Measurements from ENCODE around the gene AFG3L2.

The AFG3L2 gene

DNA sequence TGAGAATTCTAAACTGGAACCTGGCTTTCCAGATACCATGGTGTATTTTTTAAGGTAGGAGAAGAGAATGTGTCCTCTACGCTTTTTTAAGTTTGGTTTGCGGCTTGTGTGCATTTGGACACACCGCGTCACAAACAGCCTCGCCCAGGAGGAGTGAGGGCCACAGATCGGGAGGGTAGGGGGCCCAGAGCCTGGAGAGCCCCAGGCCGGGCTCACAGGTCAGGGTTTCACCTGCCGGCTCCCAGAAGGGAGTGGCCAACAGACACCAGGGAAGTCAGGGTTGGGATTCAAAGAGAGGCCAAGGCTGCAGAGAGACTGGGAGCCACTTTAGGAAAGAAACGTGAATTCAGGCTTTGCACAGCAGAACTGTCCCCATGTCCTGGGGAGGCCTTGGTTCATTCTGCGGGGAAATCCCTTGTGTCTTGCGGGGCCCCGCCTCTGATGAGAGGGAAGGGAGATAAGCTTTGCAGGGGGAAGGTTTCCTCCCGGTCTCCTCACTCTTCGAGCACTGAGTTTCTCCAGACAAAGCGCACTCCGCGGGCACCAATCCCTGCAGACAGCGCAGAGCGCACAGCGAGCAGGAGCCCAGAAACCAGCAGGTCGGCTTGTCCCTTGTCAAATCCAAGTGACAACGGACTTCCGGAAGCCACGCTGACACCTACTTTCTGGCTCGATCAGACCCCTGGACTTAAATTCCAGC lies 70.9 kb downstream of the AFG3L2 start:
- DNase-seq (ENCODE audit: low read depth in 1 of 2, low spot score in 1 of 2) = no peak

DNA sequence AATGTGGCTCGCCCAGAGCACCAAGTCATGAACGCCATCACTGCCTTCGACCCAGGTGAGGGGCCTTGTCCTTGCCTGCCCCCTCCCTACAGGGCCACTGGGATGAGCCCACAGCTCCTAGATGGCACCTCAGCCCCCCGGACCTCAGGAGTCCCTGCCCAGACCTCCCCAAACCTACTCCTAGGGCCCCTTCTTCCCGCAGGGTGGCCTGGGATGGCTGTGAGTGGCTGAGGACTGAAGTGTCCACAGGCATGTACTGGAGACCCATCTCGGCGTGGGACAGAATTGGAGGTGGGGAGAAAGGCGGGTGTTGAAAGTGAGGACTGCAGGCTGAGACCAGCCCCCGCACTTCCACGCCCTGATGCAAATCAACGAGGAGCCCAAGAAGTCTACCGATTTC lies 71.8 kb downstream of the AFG3L2 start:
- DNase-seq (ENCODE audit: low read depth in 1 of 2, low spot score in 1 of 2) = no peak

DNA sequence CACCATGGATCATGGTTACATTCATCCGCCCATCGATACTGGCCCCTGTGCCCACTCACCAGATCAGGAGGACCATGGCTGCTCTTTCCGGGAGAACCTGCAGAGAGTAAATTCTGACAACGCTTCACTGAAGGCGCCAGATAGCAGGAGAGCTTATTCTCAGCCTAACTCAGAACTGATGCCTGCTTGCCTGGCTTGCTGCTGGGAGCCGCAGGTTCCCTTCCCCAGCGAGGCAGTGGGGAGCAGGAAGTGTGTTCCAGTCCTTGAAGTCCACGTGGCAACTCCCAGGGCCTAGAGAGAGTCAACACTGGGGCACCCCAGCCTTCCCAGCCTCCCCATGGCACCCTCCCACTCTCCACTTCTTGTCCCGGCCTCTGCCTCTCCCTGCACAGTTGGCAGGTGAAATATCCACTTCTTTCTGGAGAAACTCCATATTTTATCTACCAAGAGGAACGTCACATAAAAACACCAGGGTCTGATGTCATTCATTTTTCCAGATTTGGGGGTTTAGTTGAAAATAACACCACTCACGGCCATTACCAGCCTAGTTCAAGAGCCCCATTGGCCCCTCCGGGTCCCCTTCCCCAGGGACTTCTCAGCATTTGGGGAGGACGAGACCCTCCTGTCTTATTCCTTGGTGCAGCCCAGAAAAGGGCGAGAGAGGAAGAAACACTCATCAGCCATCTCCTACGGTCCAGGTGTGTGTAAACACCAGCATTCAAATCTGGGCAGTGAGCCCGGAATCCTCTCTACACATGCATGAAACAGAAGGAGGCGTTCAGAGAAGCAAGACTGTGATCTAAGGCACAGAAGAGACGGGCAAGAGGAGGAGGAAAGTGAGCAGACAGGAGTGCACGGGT lies 72.4 kb downstream of the AFG3L2 start:
- DNase-seq (ENCODE audit: low read depth in 1 of 2, low spot score in 1 of 2) = no peak

DNA sequence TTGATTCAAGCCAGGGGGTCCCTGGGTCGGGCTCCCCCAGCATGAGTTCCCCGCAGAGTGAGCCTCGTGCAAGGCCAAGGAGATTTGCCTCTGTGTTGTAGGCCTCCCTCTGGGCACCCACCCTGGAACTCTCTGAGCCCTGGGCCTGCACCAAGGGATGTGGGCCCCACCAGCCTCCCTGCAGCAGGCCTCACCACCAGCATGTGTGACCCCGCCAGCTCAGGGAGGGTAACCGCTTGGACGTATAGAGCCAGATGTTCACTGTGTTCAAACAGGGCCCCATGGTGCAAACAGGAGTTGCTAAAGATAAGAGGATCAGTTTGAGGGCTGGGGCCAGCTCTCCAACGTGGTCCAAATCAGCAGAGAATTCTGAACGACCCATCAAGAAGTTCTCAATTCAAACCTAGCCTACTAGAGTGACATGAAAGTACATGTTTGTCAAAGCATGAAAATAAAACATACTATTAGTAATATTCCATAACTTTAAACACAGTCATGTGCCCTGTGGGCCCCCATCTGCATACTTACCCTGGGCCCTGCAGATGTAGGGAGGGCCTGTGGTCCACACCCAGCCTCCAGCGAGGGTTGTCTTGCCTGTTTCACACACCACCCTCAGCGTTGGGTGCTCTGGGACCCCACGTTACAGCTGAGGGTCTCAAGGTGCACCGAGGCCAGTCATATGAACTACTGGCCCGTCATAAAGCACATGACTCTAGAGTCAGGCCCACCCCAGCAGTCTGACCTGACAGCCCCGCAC lies 74.5 kb downstream of the AFG3L2 start:
- no peak for DNase-seq (ENCODE audit: low read depth in 1 of 2, low spot score in 1 of 2)

DNA sequence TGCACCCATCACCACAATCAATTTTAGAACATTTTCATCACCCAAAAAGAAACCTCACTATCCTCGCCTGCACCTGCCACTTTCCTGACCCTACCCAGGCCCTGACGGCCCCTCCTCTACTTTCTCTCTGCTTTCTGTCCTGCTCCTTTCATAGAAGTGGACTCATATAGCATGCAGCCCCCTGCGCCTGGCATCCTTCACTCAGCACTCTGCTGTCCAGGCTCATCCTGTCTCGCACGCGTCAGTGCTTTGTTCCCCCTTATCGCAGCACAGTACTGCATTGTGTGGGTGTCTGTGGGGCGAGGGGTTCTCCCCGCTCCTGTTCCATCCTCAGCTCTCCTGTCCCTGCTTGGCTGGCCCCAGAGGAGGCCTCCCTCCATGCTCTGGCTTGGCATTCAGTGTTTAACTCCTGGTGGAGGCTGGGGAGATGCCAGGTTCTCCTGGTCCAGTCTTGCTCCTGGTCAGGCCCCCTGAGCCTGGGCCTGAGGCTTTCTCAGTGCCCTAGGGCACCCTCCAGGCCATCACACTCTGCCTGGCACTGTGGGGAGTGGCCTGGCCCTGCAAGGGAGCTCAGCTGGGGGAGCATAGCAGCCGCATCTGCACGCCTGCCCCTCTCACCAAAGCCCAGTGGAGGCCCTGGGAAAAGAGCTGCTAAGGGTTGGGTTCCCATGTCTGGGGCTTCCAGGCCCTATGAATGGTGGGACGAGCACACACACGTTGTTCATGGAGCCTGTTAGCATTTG lies 75.6 kb downstream of the AFG3L2 start:
- DNase-seq (ENCODE audit: low read depth in 1 of 2, low spot score in 1 of 2) = no peak

DNA sequence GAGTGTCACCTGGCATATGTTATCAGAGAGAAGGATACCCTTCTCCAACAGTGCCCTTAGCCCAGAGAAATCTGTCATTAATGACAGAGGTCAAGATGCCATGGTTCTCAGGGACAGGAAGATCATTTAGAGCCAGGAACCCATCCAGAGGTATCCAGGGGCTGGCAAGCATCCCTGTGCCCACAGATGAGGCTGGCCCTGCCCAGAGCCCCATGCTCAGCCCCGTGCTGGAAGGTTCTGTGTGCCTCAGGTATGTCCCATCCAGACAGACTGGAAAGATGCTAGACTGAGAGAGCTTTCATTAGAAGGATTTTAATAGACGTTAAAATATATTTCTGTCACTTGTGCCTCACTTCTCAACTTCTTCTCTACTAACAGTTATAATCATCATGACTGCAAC lies 77.2 kb downstream of the AFG3L2 start:
- DNase-seq (ENCODE audit: low read depth in 1 of 2, low spot score in 1 of 2) = no peak

DNA sequence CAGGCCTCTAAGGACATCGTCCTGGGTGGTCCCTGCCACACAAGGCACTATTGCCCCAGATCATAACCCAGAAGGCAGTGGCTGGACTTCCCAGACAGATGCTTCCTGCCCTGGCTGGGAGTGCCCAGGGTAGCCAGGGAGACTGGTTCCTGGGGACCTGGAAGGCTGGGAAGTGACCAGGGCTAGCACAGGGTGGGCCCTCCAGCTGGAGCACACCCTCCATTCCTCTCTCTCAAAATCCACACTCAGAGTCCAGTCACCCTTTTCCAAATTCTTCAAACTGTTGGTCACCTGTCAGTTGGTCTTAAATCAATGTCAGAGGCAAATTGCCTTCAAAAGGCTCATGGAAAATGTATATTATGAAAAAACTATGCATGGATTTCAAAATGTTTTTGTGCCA lies 80.6 kb downstream of the AFG3L2 start:
- no peak for DNase-seq (ENCODE audit: low read depth in 1 of 2, low spot score in 1 of 2)

DNA sequence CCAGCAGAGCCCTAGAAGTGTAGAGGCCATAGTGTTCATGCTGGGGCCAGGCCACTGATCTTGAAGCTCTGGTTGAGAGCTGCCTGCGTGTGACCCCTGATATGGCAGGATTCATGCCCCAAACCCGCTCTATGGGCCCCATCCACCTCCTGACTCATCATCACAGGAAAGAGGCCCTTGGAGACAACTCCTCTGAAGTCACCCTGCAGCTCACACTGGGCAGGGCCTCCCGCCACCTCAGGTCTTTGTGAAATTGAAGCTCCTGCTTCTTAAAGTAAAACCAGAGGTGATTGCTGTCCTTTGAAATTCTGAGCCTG lies 81.0 kb downstream of the AFG3L2 start:
- DNase-seq (ENCODE audit: low read depth in 1 of 2, low spot score in 1 of 2) = no peak

DNA sequence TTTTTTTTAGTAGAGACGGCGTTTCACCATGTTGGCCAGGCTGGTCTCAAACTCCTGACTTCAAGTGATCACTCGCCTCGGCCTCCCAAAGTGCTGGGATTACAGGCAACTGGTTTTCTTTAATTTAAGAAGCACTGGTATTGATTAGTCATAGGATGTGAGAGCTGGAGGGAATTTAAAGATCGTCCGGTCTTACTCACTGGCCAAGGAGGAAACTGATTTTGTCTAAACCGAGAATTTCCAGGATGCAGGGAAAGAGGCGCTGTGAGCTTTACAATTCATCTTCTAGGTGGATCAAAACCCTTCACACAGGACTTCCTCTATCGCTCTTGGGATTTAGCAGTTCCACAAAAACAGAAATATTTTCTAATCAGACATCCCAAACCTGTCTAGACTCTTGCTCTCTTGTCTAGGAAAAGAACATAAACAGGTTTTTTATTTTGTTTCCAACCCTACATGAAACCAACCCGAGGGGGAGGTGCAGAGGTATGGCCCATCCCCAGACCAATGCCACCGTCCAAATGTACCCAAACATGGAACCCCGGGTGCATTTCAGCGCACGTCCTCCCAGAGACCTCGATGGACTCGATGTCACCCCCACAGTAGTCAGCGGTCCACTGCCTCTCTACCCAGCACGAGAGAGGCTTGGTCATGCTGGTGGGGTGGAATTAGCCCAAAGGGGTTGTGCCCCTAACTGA lies 81.5 kb downstream of the AFG3L2 start:
- no peak for DNase-seq (ENCODE audit: low read depth in 1 of 2, low spot score in 1 of 2)

DNA sequence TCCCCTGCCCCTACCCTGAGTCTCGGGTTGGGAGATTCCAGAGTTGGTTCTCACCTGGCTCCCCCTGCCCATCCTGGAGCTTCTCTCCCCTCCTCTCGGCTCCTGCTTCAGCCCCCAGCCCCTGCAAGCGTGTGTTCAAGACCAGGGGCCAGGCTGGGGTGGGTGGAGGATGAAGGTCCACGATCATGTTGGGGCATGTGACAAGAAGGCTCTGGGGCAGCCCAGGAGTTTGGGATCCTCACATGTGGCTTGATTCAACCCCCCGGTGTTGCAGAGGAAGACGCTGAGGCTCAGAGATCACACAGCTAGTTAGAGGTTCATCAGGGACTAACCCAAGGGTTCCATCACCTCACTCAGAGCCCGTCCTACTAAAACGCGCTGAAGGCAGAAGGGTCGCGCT lies 83.2 kb downstream of the AFG3L2 start:
- DNase-seq (ENCODE audit: low read depth in 1 of 2, low spot score in 1 of 2) = no peak

DNA sequence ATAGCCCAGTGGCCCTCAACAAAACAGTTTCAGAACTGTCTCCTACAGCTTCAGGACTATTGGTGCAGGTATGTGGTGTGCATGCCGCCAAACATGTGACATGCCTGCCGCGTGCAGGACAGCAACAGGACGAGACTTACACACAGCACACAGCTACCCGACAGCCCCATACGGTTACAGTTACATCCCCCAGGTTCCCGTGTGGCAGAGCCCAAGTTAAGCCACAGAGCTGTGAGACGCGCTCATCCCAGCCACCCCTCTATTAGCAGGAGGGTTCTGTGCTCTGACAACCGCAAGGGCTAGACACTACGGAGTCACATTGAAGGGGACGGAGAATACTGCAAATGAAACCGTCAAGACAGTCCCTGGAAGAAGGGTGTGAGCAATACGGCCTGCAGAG lies 85.3 kb downstream of the AFG3L2 start:
- no peak for DNase-seq (ENCODE audit: low read depth in 1 of 2, low spot score in 1 of 2)

DNA sequence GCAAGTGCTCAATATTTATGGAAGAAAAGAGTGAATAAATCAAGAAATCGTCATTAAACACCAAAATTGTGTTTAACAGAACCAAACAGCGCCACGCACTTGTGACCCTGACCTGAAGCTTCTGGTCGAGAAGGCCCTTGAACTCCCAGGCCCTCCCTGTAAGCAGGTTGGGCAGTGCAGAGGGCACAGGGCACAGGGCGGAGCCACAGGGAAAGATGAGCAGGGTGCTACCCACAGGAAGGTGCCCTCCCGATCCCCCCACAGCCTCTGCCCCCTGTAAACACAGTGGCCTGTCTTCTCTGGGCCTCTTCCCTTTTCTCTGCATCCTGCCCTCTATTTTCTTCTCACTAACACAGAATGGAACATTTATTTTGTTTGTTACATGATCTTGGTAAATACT lies 85.9 kb downstream of the AFG3L2 start:
- DNase-seq (ENCODE audit: low read depth in 1 of 2, low spot score in 1 of 2) = no peak

DNA sequence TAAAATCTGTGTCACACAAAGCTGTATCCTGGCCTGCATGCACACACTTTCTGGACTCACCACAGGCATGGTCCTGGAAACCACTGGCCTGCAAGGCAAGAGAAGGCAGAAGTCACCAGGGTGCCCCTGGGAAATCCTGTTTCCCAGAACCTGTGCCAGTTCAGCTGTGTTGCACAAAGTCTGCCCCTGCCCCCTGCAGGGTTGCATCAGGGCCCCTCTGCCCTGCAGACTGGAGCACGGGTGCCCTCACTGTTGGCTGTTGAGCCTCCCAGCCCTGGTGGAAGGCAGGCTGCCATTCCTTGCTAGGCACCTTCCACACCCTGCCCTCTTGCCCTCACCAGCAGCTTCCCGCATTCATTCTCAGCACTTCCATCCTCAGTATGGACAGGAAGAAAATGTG lies 86.9 kb downstream of the AFG3L2 start:
- no peak for DNase-seq (ENCODE audit: low read depth in 1 of 2, low spot score in 1 of 2)

DNA sequence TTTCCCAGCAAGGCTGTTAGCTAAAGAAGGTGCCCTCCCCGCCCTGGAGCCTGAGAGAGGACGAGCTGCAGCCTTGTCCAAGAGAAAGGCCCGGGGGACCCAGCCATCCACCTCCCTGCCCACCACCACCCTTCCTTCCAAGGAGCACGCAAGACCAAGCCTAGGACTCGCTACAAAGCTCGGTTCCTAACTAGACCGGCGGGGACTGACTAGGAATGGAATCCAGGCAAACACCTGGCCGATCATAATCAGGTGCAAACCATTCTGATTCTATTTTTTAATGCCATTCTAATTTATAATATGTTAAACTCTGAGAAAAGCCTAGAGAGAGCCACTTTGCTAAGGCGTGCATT lies 88.6 kb downstream of the AFG3L2 start:
- DNase-seq (ENCODE audit: low read depth in 1 of 2, low spot score in 1 of 2) = no peak

DNA sequence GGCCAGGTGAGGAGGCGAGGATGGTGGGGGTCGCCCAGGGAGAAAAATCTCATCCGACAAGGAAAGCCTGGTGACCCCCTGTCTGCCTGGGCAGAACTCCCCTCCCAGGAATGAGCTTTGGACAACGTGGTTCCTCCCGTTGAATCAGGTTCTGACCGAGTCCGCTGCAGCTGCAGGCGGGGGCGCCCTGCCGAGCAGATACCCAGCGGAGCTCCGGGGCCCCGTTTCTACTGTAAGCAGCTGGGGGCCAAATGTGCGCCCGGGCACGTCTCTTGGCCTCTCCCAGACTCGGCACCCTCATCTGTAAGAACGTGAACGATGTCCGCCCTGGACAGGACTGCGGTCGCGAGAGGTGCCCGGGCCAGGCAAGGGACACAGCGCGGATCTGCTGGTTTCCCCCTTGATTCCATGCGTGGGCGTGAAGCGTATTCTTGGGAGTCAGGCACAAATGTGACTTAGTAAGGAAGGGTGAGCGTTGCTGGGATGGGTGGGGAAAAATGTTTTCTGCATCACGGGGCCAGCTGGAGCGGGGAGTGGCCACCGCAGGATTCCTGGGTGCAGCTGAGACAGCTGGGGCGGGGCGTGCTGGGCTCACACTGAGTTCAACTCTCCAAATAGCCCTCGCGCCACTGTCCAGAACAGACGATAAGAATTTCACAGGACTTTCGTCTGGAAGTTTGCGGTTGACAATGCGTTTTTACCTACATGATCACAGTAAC lies 89.2 kb downstream of the AFG3L2 start:
- no peak for DNase-seq (ENCODE audit: low read depth in 1 of 2, low spot score in 1 of 2)

DNA sequence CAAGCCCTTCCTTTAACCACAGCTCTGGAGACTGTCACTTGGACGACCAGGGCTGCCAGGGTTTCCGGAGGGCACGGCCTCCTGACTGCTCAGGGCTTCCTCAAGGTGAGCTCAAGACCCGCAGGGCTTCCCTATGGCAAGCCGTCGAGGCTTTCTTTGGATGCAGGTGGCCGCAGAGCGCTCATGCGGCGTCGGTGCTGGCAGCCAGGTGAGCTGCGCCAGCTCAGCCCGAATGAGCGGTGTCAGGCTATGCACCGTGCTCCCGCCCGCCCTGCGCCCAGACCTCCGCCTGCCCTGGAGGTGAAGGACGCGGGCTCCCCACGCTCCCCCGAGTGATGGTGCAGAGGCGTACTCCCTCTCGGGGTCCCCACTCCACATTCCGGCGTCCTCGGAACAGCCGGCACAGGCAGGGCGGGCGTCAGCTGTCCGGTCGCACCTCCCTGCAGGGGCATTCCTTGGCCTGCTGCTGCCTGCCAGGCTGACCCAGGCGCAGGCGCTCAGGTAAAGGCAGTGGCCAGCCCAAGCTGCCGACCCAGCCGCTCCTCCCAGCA lies 89.8 kb downstream of the AFG3L2 start:
- no peak for DNase-seq (ENCODE audit: low read depth in 1 of 2, low spot score in 1 of 2)

DNA sequence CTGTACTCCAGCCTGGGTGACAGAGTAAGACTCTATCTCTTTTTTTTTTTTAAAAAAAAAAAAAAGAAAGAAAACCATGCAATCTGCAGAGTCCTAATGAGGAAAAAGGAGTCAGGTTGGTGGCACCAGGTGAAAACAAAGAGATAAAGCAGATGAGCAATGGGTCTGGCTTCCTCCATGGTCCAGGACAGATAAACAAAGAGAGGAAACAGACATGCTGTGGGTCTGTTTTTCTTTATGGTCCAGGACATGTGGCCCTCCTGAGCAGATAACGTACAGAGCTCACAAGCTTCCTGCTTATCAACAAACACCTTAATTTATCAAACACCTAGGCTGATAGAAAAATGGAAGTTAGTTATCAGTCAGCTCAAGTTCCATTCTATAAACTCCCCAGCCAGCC lies 93.4 kb downstream of the AFG3L2 start:
- no peak for DNase-seq (ENCODE audit: low read depth in 1 of 2, low spot score in 1 of 2)

DNA sequence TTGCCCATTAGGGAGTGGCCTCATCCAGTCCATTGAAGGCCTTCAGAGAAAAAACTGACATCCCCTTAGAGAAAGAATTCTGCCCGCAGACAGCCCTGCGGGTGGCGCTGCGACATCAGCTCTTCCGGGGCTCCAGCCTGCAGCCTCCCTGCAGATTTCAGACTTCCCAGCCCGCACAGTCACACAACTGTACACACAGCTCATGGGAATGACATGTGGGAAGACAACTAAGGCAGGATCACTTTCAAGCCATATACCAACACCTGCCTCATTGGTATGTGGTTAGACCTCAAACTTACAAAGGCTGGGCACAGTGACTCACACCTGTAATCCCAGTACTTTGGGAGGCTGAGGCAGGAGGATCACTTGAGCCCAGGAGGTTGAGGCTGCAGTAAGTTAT lies 93.8 kb downstream of the AFG3L2 start:
- DNase-seq (ENCODE audit: low read depth in 1 of 2, low spot score in 1 of 2) = no peak

DNA sequence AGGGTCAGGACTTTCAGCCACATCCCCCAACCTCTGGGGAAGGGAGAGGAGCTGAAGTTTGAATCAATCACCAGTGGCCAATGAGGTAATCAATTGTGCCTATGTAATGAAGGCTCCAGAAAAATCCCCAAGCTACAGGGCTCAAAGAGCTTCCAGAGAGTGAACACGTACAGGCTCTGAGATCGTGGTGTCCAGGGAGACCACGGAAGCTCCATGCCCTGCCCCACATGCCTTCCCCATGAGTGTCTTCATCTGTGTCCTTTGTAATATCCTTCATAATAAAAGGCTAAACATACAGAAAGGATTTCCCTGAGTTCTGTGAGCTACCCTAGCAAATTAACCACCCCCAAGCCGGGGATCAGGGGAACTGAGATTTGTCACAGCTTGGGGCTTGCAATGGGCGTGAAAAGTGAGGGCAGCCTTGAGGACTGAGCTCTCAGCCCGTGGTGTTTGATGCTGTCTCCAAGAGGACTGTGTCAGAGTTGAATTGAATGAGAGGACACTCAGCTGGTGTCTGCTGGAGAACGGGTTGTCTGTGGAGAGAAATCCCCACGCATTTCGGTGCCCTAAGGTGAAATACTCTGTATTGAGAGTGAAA lies 94.5 kb downstream of the AFG3L2 start:
- DNase-seq (ENCODE audit: low read depth in 1 of 2, low spot score in 1 of 2) = no peak

DNA sequence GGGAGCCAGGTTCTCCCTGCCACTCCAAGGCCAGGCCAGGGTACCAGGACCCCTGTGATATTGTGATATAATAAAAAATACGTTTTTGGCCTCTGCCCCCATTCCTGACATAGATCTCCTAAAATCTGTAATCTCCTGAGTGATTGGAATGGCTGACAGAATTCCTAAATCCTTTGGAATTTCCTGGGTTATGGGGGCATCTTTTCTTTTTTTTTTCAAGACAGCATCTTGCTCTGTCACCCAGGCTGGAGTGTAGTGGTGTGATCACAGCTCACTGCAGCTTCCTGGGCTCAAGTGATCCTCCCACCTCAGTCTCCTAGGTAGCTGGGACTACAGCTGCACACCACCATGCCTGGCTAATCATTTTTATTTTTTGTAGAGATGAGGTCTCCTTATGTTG lies 95.2 kb downstream of the AFG3L2 start:
- DNase-seq (ENCODE audit: low read depth in 1 of 2, low spot score in 1 of 2) = no peak
